SK-N-DZ (cell line): Measurements from ENCODE around the gene ACOT12. TPM values are rescaled to one million over a fixed set of nuclear protein-coding genes. Genes with fewer than 3 reads are reported as not detected.
"Not testable (repeated sequence)": the region's sequence is repeated elsewhere in the genome, so short reads cannot be mapped to it uniquely, and the experiment has no call there.

Experiments used
- DNase-seq: peaks from one replicate; pipeline ENCODE4 v3.0.0-alpha.2; 2015; ENCODE audit warnings: low spot score
- polyA plus RNA-seq, 2 experiments: library from polyadenylated mRNA; depleted of rRNA; stranded (reverse); fragments of >200 nt; gene quantifications; 2 replicates each; pipeline ENCODE4 v1.2.3, GENCODE V29; 2014

The ACOT12 gene
- not detected in 2 replicates for polyA plus RNA-seq (2014; cell fraction: cytosol; rRNA removed)
- 0.95 TPM in 1 of 2 replicates, not detected in the other for polyA plus RNA-seq (2014; cell fraction: nucleus; rRNA removed)

- DNase-seq: peak; percentile 27
Observed at GRCh38 chr5:81393783-81394718, at the start of gene ACOT12. ACOT12 (minus strand) TSS chr5:81394134; CDS start chr5:81394114, 20 bp downstream.

GRCh38 chr5:81435023-81435422 is 41.1 kb upstream of the ACOT12 start:
- DNase-seq: no peak

- no peak for DNase-seq
Observed at GRCh38 chr5:81429985-81430384, 36.1 kb upstream of the ACOT12 start.

GRCh38 chr5:81429363-81429762 is 35.4 kb upstream of the ACOT12 start:
- no peak for DNase-seq

GRCh38 chr5:81428861-81429260 is 34.9 kb upstream of the ACOT12 start:
- no peak for DNase-seq

- no peak for DNase-seq
Observed at GRCh38 chr5:81428446-81428845, 34.5 kb upstream of the ACOT12 start.

- DNase-seq: no peak
Observed at GRCh38 chr5:81427566-81427965, 33.6 kb upstream of the ACOT12 start.

- DNase-seq: no peak
Observed at GRCh38 chr5:81426359-81427030, 32.6 kb upstream of the ACOT12 start.

GRCh38 chr5:81425569-81425968 is 31.6 kb upstream of the ACOT12 start:
- DNase-seq: peak; percentile 41

- no peak for DNase-seq
Observed at GRCh38 chr5:81424728-81425127, 30.8 kb upstream of the ACOT12 start.

- no peak for DNase-seq
Observed at GRCh38 chr5:81422671-81423070, 28.7 kb upstream of the ACOT12 start.

- DNase-seq: no peak
Observed at GRCh38 chr5:81420039-81420667, 26.2 kb upstream of the ACOT12 start.

- no peak for DNase-seq
Observed at GRCh38 chr5:81418606-81419005, 24.7 kb upstream of the ACOT12 start.

GRCh38 chr5:81417052-81417451 is 23.1 kb upstream of the ACOT12 start:
- DNase-seq: no peak

- no peak for DNase-seq
Observed at GRCh38 chr5:81409896-81410295, 16.0 kb upstream of the ACOT12 start.

GRCh38 chr5:81409361-81409760 is 15.4 kb upstream of the ACOT12 start:
- DNase-seq: no peak

- no peak for DNase-seq
Observed at GRCh38 chr5:81408496-81408895, 14.6 kb upstream of the ACOT12 start.

GRCh38 chr5:81407811-81408210 is 13.9 kb upstream of the ACOT12 start:
- not testable (repeated sequence) for DNase-seq

- DNase-seq: no peak
Observed at GRCh38 chr5:81405126-81405891, 11.4 kb upstream of the ACOT12 start.

- DNase-seq: no peak
Observed at GRCh38 chr5:81402192-81402930, 8.4 kb upstream of the ACOT12 start.

GRCh38 chr5:81401266-81401665 is 7.3 kb upstream of the ACOT12 start:
- DNase-seq: no peak
